Endodermal cell (in vitro differentiated cells): ENCODE measurements around the gene GPR37. TPM values are rescaled to one million over a fixed set of nuclear protein-coding genes. Genes with fewer than 3 reads are reported as not detected.

ENCODE experiments used
- DNase-seq: peaks from one replicate; pipeline ENCODE4 v3.0.0-alpha.2; 2017
- H3K27ac ChIP-seq: 2 replicates; pipeline ENCODE4 v1.5.1; 2013; ENCODE audit warnings: mild to moderate bottlenecking, low read depth, low read length, moderate library complexity
- H3K27me3 ChIP-seq: 2 replicates; pipeline ENCODE4 v1.6.1; 2013; ENCODE audit warnings: mild to moderate bottlenecking, low read length, moderate library complexity; ENCODE audit not compliant: insufficient read depth, control insufficient read depth, poor library complexity, severe bottlenecking
- H3K36me3 ChIP-seq: 2 replicates; pipeline ENCODE4 v1.7.0; 2013; ENCODE audit warnings: mild to moderate bottlenecking, low read length, moderate library complexity; ENCODE audit not compliant: control insufficient read depth, insufficient read depth
- H3K4me1 ChIP-seq: one replicate; pipeline ENCODE4 v1.7.0; 2013; ENCODE audit warnings: low read length; ENCODE audit not compliant: control insufficient read depth, insufficient read depth
- H3K4me3 ChIP-seq: 2 replicates; pipeline ENCODE4 v1.5.1; 2013; ENCODE audit warnings: mild to moderate bottlenecking, low read length, moderate library complexity
- H3K9ac ChIP-seq: 2 replicates; pipeline ENCODE4 v1.6.1; 2013; ENCODE audit warnings: mild to moderate bottlenecking, low read length, moderate library complexity; ENCODE audit not compliant: poor library complexity, severe bottlenecking; ENCODE audit errors: extremely low read depth
- H3K9me3 ChIP-seq: 2 replicates; pipeline ENCODE4 v1.6.1; 2013; ENCODE audit warnings: mild to moderate bottlenecking, low read length, moderate library complexity; ENCODE audit not compliant: control insufficient read depth
- H3K27ac Mint-ChIP-seq: 2 replicates; pipeline ENCODE4 v1.8.0; 2020; ENCODE audit warnings: mixed read lengths
- H3K27me3 Mint-ChIP-seq: 2 replicates; pipeline ENCODE4 v1.8.0; 2021; ENCODE audit warnings: mild to moderate bottlenecking, mixed read lengths; ENCODE audit not compliant: insufficient read depth
- H3K36me3 Mint-ChIP-seq: 2 replicates; pipeline ENCODE4 v1.8.0; 2020; ENCODE audit warnings: low read depth, mixed read lengths
- H3K4me1 Mint-ChIP-seq: 2 replicates; pipeline ENCODE4 v1.8.0; 2020; ENCODE audit warnings: mixed read lengths
- H3K4me3 Mint-ChIP-seq: 2 replicates; pipeline ENCODE4 v1.8.0; 2020; ENCODE audit warnings: mild to moderate bottlenecking, moderate library complexity, mixed read lengths
- H3K9me3 Mint-ChIP-seq: 2 replicates; pipeline ENCODE4 v1.8.0; 2020; ENCODE audit warnings: mild to moderate bottlenecking, mixed read lengths
- CTCF ChIP-seq: fragments of 200-600 bp; sonication (generic); conservative IDR thresholded peaks from 2 replicates; pipeline ENCODE4 v1.5.0; 2021; ENCODE audit warnings: antibody characterized with exemption, mild to moderate bottlenecking
- WGBS, 2 experiments: methylation state at CpG; one replicate each; pipeline versions ENCODE4 v1.1.5 to v1.1.7; 2013; ENCODE audit warnings: missing lambda C conversion rate in 2 of 2, mixed read lengths in 1 of 2; ENCODE audit not compliant: insufficient coverage in 1 of 2, insufficient read length in 1 of 2; 5-methylcytosine and 5-hydroxymethylcytosine counted together
- total RNA-seq, 2 donors: library from RNA; stranded (reverse); fragmentation: NEBNext Ultra II Directional in 1 of 2; extraction: Animal tissue kit (Norgen Biotek cat#: 25700) in 1 of 2; gene quantifications; 2 replicates in 1 of 2; 3 replicates in 1 of 2; pipeline ENCODE4 v1.2.1, GENCODE V29; 2021

Gene GPR37
- total RNA-seq, 2 donors from 2014 or later, result 31.6 to 33.1 TPM

- 67% methylated on average over 1 of the region's 1 CpG for WGBS, 2 experiments
- Histone ChIP-seq H3K9ac (no peak overlapping the region), H3K4me3 (peak overlapping the region; percentile 5), H3K27me3 (no peaks in the 10 kb centered on the region), H3K27ac (no peak overlapping the region), H3K9me3 (peaks cover 29% of the 10 kb centered on the region), H3K36me3 (no peaks in the 10 kb centered on the region), H3K4me1 (peaks cover 4% of the 10 kb centered on the region)
- Mint-ChIP-seq H3K36me3 (peaks cover 29% of the 10 kb centered on the region), H3K27me3 (no peaks in the 10 kb centered on the region), H3K9me3 (peaks cover 44% of the 10 kb centered on the region), H3K27ac (no peak overlapping the region), H3K4me1 (peaks cover 46% of the 10 kb centered on the region), H3K4me3 (no peak overlapping the region)
- DNase-seq, result no peak
- TF ChIP-seq CTCF, result no peak
These were observed 37.0 kb downstream of the GPR37 start for GRCh38 chr7:124728610-124729009.

GRCh38 chr7:124724507-124725192 is 40.9 kb downstream of the GPR37 start:
- peaks cover 4% of the 10 kb centered on the region for H3K4me1 ChIP-seq
- no peak overlapping the region for H3K4me3 Mint-ChIP-seq
- no peak for DNase-seq
- H3K4me3 ChIP-seq, result no peak overlapping the region
- no peaks in the 10 kb centered on the region for H3K36me3 ChIP-seq
- peak overlapping the region; percentile 15 for H3K27ac ChIP-seq
- no peaks in the 10 kb centered on the region for H3K27me3 ChIP-seq
- WGBS, 2 experiments, result 43 to 74% methylated on average over 1 to 4 of the region's 4 CpGs
- peak overlapping the region; percentile 46 for H3K27ac Mint-ChIP-seq
- H3K9me3 Mint-ChIP-seq, result peaks cover 25% of the 10 kb centered on the region
- no peak overlapping the region for H3K9ac ChIP-seq
- no peak for TF ChIP-seq CTCF
- no peaks in the 10 kb centered on the region for H3K27me3 Mint-ChIP-seq
- H3K4me1 Mint-ChIP-seq, result peaks cover 20% of the 10 kb centered on the region
- H3K9me3 ChIP-seq, result peaks cover 22% of the 10 kb centered on the region
- H3K36me3 Mint-ChIP-seq, result peaks cover 18% of the 10 kb centered on the region

DNA sequence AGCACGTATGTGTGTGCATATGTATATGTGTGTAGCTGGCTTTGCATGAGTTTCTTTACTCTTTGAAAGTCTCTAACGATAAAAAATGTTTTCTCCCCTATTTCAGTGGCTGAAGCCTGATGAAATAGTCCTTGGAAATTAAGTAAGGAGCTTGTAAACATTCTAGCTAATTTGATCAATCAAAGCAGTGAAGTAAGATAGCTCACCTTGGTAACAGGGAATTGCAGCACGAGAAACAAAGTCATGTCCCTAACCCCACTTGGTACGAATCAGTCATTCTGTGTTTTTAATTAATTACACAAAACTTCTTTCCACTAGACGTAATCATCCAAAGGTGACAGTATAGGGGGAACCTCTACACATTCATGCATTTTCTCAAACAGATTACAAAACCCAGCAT is 41.5 kb downstream of the GPR37 start:
- peaks cover 20% of the 10 kb centered on the region for H3K9me3 Mint-ChIP-seq
- H3K27me3 Mint-ChIP-seq, result no peaks in the 10 kb centered on the region
- TF ChIP-seq CTCF, result no peak
- Histone ChIP-seq H3K27ac (no peak overlapping the region), H3K36me3 (no peaks in the 10 kb centered on the region), H3K9ac (no peak overlapping the region), H3K4me1 (peaks cover 4% of the 10 kb centered on the region), H3K4me3 (no peak overlapping the region), H3K27me3 (no peaks in the 10 kb centered on the region), H3K9me3 (peaks cover 20% of the 10 kb centered on the region)
- H3K4me3 Mint-ChIP-seq, result no peak overlapping the region
- H3K27ac Mint-ChIP-seq, result peak overlapping the region; percentile 46
- WGBS, 2 experiments, result 90 to 100% methylated on average over 1 to 5 of the region's 5 CpGs
- H3K4me1 Mint-ChIP-seq, result peaks cover 20% of the 10 kb centered on the region
- no peak for DNase-seq
- peaks cover 12% of the 10 kb centered on the region for H3K36me3 Mint-ChIP-seq
